CD8-positive, alpha-beta memory T cell (primary cell): ENCODE measurements around the gene AZIN2. TPM values are rescaled to one million over a fixed set of nuclear protein-coding genes. Genes with fewer than 3 reads are reported as not detected.

Source experiments
- CTCF ChIA-PET: fragments of 350-600 bp; sonication (Branson Sonifier 250); formaldehyde crosslinking; loops from one replicate; lab custom pipeline; 2021; ENCODE audit warnings: antibody characterized with exemption; lab: Charles Lee
- POLR2A ChIA-PET: fragments of 350-600 bp; sonication (Branson Sonifier 250); formaldehyde crosslinking; loops from one replicate; lab custom pipeline; 2021; ENCODE audit warnings: antibody characterized with exemption; lab: Charles Lee
- DNase-seq, 5 donors: peaks; one replicate each; pipeline versions ENCODE4 v3.0.0 to v3.0.0-alpha.2; 2020 to 2022; ENCODE audit warnings: mixed read lengths in 1 of 5
- H3K27ac ChIP-seq: one replicate; pipeline ENCODE4 v1.7.0; 2013; ENCODE audit warnings: low read depth, mild to moderate bottlenecking, low read length, moderate library complexity
- H3K27me3 ChIP-seq: 2 replicates; pipeline ENCODE4 v1.7.0; 2013; ENCODE audit warnings: low read length, mild to moderate bottlenecking; ENCODE audit not compliant: insufficient read depth, poor library complexity, severe bottlenecking
- H3K36me3 ChIP-seq: 2 replicates; pipeline ENCODE4 v1.7.0; 2013; ENCODE audit warnings: mild to moderate bottlenecking, low read length, moderate library complexity; ENCODE audit not compliant: insufficient read depth
- H3K4me1 ChIP-seq: 2 replicates; pipeline ENCODE4 v1.7.0; 2013; ENCODE audit warnings: mild to moderate bottlenecking, low read length, moderate library complexity; ENCODE audit not compliant: insufficient read depth
- H3K4me3 ChIP-seq: 2 replicates; pipeline ENCODE4 v1.7.0; 2013; ENCODE audit warnings: mild to moderate bottlenecking, low read length
- H3K9me3 ChIP-seq: 2 replicates; pipeline ENCODE4 v1.7.0; 2013; ENCODE audit warnings: mild to moderate bottlenecking, low read length
- H3K27ac Mint-ChIP-seq, 8 donors: one replicate each; pipeline ENCODE4 v1.8.0; 2020 to 2021; ENCODE audit warnings: mixed read lengths in 8 of 8, mild to moderate bottlenecking in 6 of 8, inconsistent platforms in 3 of 8, moderate library complexity in 3 of 8
- H3K27me3 Mint-ChIP-seq, 2 donors: one replicate each; pipeline ENCODE4 v1.8.0; 2020 to 2021; ENCODE audit warnings: mixed read lengths in 2 of 2, mild to moderate bottlenecking in 1 of 2, moderate library complexity in 1 of 2
- H3K36me3 Mint-ChIP-seq, 3 donors: one replicate each; pipeline ENCODE4 v1.8.0; 2020 to 2021; ENCODE audit warnings: mixed read lengths in 3 of 3, inconsistent platforms in 1 of 3, mild to moderate bottlenecking in 1 of 3
- H3K4me1 Mint-ChIP-seq, 3 donors: one replicate each; pipeline ENCODE4 v1.8.0; 2020 to 2021; ENCODE audit warnings: mixed read lengths in 3 of 3, inconsistent platforms in 1 of 3, mild to moderate bottlenecking in 1 of 3
- H3K4me3 Mint-ChIP-seq, 7 donors: one replicate each; pipeline ENCODE4 v1.8.0; 2020 to 2021; ENCODE audit warnings: mixed read lengths in 7 of 7, mild to moderate bottlenecking in 6 of 7, moderate library complexity in 4 of 7, inconsistent platforms in 2 of 7
- H3K9me3 Mint-ChIP-seq, 5 donors: one replicate each; pipeline ENCODE4 v1.8.0; 2020 to 2022; ENCODE audit warnings: mixed read lengths in 5 of 5, mild to moderate bottlenecking in 3 of 5, moderate library complexity in 2 of 5, inconsistent platforms in 1 of 5
- polyA plus RNA-seq: library from polyadenylated mRNA; unstranded; fragments of 300-500 nt; fragmentation: Illumina TruSeq; gene quantifications from one replicate; pipeline ENCODE4 v1.2.3, GENCODE V29; 2021
- total RNA-seq, 2 experiments: library from RNA; stranded (reverse); gene quantifications; one replicate each; pipeline ENCODE4 v1.2.3, GENCODE V29; 2021

Gene AZIN2
- total and polyA plus RNA-seq, 3 experiments from 2014 or later = 2.1 to 4.9 (median 2.5) TPM

- Mint-ChIP-seq H3K4me1 (peaks cover 20 to 22% (median 21%) of the 10 kb centered on the region in 3 donors), H3K36me3 (peaks cover 14 to 64% (median 17%) of the 10 kb centered on the region in 3 donors), H3K27me3 (peaks cover 0 to 1% of the 10 kb centered on the region in 2 donors), H3K9me3 (no peaks in the 10 kb centered on the region), H3K27ac (peak overlapping the region in 1 of 8 donors; percentile 1), H3K4me3 (peak overlapping the region in 1 of 7 donors; percentile 10)
- no peak overlapping the region for H3K4me3 ChIP-seq
- DNase-seq = no peak
- H3K27ac ChIP-seq = no peak overlapping the region
- CTCF ChIA-PET = no interaction called here
- no peaks in the 10 kb centered on the region for H3K4me1 ChIP-seq
- H3K27me3 ChIP-seq = no peaks in the 10 kb centered on the region
- H3K36me3 ChIP-seq = no peaks in the 10 kb centered on the region
- POLR2A ChIA-PET = interaction anchor here (1.6 kb wide), 1 partner anchor 13 kb away, joined by 4 read pairs; the partner anchor contains the start of gene TRIM62
- no peaks in the 10 kb centered on the region for H3K9me3 ChIP-seq
Observed at GRCh38 chr1:33167650-33168447, 86.9 kb downstream of the AZIN2 start.

DNA sequence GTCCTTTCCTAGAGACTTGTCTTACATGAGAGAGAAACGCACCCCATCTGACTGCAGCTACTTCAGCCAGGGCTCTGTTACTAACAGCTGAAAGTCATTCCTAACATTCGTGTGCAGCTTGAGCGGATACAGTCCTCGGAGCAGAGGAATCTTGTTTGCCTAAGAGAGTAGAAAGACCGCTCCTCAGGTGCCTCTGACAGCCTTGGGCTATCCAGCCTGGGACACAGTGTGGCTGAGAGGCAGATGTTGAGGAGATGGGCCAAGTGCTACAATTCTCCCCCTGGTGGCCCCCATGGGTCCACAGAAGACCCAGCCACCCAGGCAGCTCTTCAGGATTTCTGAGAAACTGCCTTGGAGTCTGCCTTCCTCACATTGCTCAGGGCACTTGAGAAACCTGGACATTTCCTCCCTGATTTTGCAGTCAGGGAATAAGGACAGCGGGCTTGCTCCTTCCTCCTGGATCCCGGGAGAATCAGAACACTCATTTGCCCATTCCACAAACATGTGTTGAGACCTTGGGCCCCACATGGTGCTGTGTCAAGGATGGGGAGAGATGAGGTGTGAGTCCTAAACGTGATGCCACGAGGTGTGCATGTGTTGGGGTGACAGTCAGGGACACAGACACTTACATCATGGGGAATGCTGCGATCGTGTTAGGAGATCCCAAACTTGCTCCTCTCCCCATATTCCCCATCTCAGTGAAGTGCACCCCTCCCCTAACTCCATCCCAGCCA is 87.8 kb downstream of the AZIN2 start:
- CTCF ChIA-PET = no interaction called here
- H3K27ac Mint-ChIP-seq = peak overlapping the region in 1 of 8 donors; percentile 61
- POLR2A ChIA-PET = interaction anchor here (1.6 kb wide), 1 partner anchor 12 kb away, joined by 4 read pairs; the partner anchor contains the start of gene TRIM62

GRCh38 chr1:33169290-33170055 is 88.5 kb downstream of the AZIN2 start:
- Histone ChIP-seq H3K4me1 (no peaks in the 10 kb centered on the region), H3K27me3 (no peaks in the 10 kb centered on the region), H3K36me3 (no peaks in the 10 kb centered on the region), H3K9me3 (no peaks in the 10 kb centered on the region), H3K4me3 (no peak overlapping the region), H3K27ac (no peak overlapping the region)
- H3K4me3 Mint-ChIP-seq = no peak overlapping the region
- POLR2A ChIA-PET = interaction anchor here (1.6 kb wide), 1 partner anchor 12 kb away, joined by 4 read pairs; the partner anchor contains the start of gene TRIM62
- CTCF ChIA-PET = no interaction called here
- H3K4me1 Mint-ChIP-seq = peaks cover 26 to 28% (median 27%) of the 10 kb centered on the region in 3 donors
- H3K9me3 Mint-ChIP-seq = no peaks in the 10 kb centered on the region
- no peak for DNase-seq
- H3K36me3 Mint-ChIP-seq = peaks cover 14 to 58% (median 20%) of the 10 kb centered on the region in 3 donors
- H3K27me3 Mint-ChIP-seq = peaks cover 0 to 1% of the 10 kb centered on the region in 2 donors
- H3K27ac Mint-ChIP-seq = peak overlapping the region in 1 of 8 donors; percentile 78

More for the DNA sequence above, 87.8 kb downstream of the AZIN2 start:
- Histone ChIP-seq H3K4me1 (no peaks in the 10 kb centered on the region), H3K36me3 (no peaks in the 10 kb centered on the region), H3K27ac (no peak overlapping the region), H3K27me3 (no peaks in the 10 kb centered on the region), H3K4me3 (no peak overlapping the region), H3K9me3 (no peaks in the 10 kb centered on the region)
- H3K36me3 Mint-ChIP-seq = peaks cover 14 to 63% (median 20%) of the 10 kb centered on the region in 3 donors
- H3K9me3 Mint-ChIP-seq = no peaks in the 10 kb centered on the region
- H3K27me3 Mint-ChIP-seq = peaks cover 0 to 1% of the 10 kb centered on the region in 2 donors
- peaks cover 26 to 28% (median 27%) of the 10 kb centered on the region in 3 donors for H3K4me1 Mint-ChIP-seq
- no peak for DNase-seq
- no peak overlapping the region for H3K4me3 Mint-ChIP-seq

Other genes starting within 250 kb of the AZIN2 start
- not detected for gene FNDC5, start 210.2 kb upstream of the AZIN2 start, total RNA-seq
- gene FNDC5, start 210.2 kb upstream of the AZIN2 start, polyA plus RNA-seq = 0.77 TPM
- gene HPCA, start 194.7 kb upstream of the AZIN2 start, total RNA-seq = not detected
- not detected for gene HPCA, start 194.7 kb upstream of the AZIN2 start, polyA plus RNA-seq
- 1 to 10 TPM; 2.5 to 2.6 TPM for gene TMEM54, start 179.8 kb upstream of the AZIN2 start, total RNA-seq
- not detected for gene TMEM54, start 179.8 kb upstream of the AZIN2 start, polyA plus RNA-seq
- 10 to 100 TPM; 39.6 to 39.9 TPM for gene RNF19B, start 116.3 kb upstream of the AZIN2 start, total RNA-seq
- gene RNF19B, start 116.3 kb upstream of the AZIN2 start, polyA plus RNA-seq = 4.3 TPM
- 100 to 1,000 TPM; 288 to 305 TPM for gene AK2, start 44.3 kb upstream of the AZIN2 start, total RNA-seq
- 110 TPM for gene AK2, start 44.3 kb upstream of the AZIN2 start, polyA plus RNA-seq
- 1 to 10 TPM; 5.0 to 5.5 TPM for gene TRIM62, start 100.9 kb downstream of the AZIN2 start, total RNA-seq
- 7.0 TPM for gene TRIM62, start 100.9 kb downstream of the AZIN2 start, polyA plus RNA-seq
- gene ZNF362, start 175.3 kb downstream of the AZIN2 start, total RNA-seq = 1 to 10 TPM; 8.5 to 9.9 TPM
- gene ZNF362, start 175.3 kb downstream of the AZIN2 start, polyA plus RNA-seq = 26.4 TPM
- gene A3GALT2, start 239.9 kb downstream of the AZIN2 start, total RNA-seq = not detected
- not detected for gene A3GALT2, start 239.9 kb downstream of the AZIN2 start, polyA plus RNA-seq